Breast epithelium (tissue), 3 donors: ENCODE data around the gene GPC3.

Experiments used
- POLR2A ChIP-seq: fragments of 450-650 bp; IDR thresholded peaks from one replicate; pipeline ENCODE4 v1.6.1; 2016; ENCODE audit warnings: antibody characterized with exemption, mild to moderate bottlenecking, moderate library complexity
- POLR2AphosphoS5 ChIP-seq, 3 donors: sonication (generic); formaldehyde crosslinking; IDR thresholded peaks; one replicate each; pipeline ENCODE4 v1.6.1; 2017; ENCODE audit warnings: antibody characterized with exemption in 3 of 3
- TF ChIP-seq, protein P1 (sequence below), 3 donors: fragments of 450-650 bp; IDR thresholded peaks; one replicate each; pipeline ENCODE4 v1.5.1; 2016 to 2017; ENCODE audit warnings: antibody characterized with exemption in 3 of 3, mild to moderate bottlenecking in 3 of 3, moderate library complexity in 3 of 3

DNA sequence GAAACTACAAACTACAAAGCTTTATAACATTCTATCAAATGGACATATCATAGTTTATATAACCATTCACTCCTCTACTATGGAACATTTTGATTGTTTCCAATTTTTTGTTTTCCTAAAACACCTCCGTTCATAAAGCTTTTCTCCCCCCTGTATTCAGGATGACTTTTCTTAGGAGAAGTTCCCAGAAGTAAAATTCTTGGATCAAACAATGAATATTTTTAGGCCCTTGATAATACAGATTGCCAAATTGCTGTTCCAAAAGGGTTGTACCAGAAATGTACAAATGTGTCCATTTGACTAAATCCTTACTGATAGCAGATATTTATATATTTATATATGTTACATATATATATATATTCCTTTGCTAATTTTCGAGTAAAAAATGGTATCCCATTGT, 77.8 kb downstream of the GPC3 start:
- TF ChIP-seq, protein P1, sequence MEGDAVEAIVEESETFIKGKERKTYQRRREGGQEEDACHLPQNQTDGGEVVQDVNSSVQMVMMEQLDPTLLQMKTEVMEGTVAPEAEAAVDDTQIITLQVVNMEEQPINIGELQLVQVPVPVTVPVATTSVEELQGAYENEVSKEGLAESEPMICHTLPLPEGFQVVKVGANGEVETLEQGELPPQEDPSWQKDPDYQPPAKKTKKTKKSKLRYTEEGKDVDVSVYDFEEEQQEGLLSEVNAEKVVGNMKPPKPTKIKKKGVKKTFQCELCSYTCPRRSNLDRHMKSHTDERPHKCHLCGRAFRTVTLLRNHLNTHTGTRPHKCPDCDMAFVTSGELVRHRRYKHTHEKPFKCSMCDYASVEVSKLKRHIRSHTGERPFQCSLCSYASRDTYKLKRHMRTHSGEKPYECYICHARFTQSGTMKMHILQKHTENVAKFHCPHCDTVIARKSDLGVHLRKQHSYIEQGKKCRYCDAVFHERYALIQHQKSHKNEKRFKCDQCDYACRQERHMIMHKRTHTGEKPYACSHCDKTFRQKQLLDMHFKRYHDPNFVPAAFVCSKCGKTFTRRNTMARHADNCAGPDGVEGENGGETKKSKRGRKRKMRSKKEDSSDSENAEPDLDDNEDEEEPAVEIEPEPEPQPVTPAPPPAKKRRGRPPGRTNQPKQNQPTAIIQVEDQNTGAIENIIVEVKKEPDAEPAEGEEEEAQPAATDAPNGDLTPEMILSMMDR (IDR thresholded peaks at IDR 0.05), result no peak
- no peak for TF ChIP-seq POLR2A
- TF ChIP-seq POLR2AphosphoS5 (IDR thresholded peaks at IDR 0.05), result no peak
